ENCODE data around the gene TSPAN14. TPM values are rescaled to one million over a fixed set of nuclear protein-coding genes. Genes with fewer than 3 reads are reported as not detected.

TSPAN14 gene
- total and polyA plus RNA-seq, 2 of the 13 experiments (the other 11 are each of a cell fraction or from before 2014, with no cell fraction given) = 24.1 to 80.6 TPM

GRCh38 chr10:80473692-80474596 lies 19.8 kb downstream of the TSPAN14 start:
- Histone ChIP-seq H3K79me2 (ENCODE audit: insufficient read depth, low read length) (peaks cover 95% of the 10 kb centered on the region), H3K27me3 (ENCODE audit: control insufficient read depth in 1 of 2, insufficient read depth in 2 of 2, low read length in 2 of 2) (no peaks in the 10 kb centered on the region), H3K9ac (ENCODE audit: insufficient read depth, low read depth, low read length) (no peak overlapping the region), H4K20me1 (ENCODE audit: insufficient read depth, low read length) (peaks cover 28% of the 10 kb centered on the region), H3K27ac (ENCODE audit: extremely low read length, insufficient read depth, low read length) (no peak overlapping the region), H2AFZ (ENCODE audit: low read length) (no peak overlapping the region), H3K4me1 (ENCODE audit: insufficient read depth, low read length) (peaks cover 65% of the 10 kb centered on the region), H3K4me2 (ENCODE audit: low read depth, low read length) (no peak overlapping the region), H3K9me3 (ENCODE audit: low read length) (no peaks in the 10 kb centered on the region), H3K4me3 (replicated peaks in 1 of 3; ENCODE audit: insufficient read depth in 1 of 3, low read depth in 2 of 3, low read length in 3 of 3) (no peak overlapping the region), H3K36me3 (replicated peaks in 1 of 2; ENCODE audit: control insufficient read depth in 1 of 2, insufficient read depth in 2 of 2, low read length in 2 of 2) (peaks cover 8 to 43% of the 10 kb centered on the region in 2 experiments)
- DNase-seq (ENCODE audit: low spot score) = no peak
- ATAC-seq = no peak; the same call in 2 of the 3 replicates
- FAIRE-seq = no peak
- ChIA-PET CTCF (ENCODE audit: low intra/inter-chr PET ratio, low total read pairs) (no interaction called here), POLR2A (interaction anchor here (1.4 kb wide), 1 partner anchor 10 kb away, joined by 6 read pairs; no protein-coding TSS in a partner anchor)
- intact Hi-C loops (cut with micrococcal nuclease; ENCODE audit: unreplicated experiment) (no loop called here), in situ Hi-C loops (cut with HindIII; ENCODE audit: extremely low pct_ligation_motif_present, low pct_unique_long_range_greater_than_20kb) (no loop called here)
- WGBS (ENCODE audit: low lambda C conversion rate) = 92% methylated on average over 8 of the region's 8 CpGs
- no TSS peak for BruUV-seq (replicated peaks)
- no peak for TF ChIP-seq PRDM4 (CRISPR knock-in tag; IDR thresholded peaks at IDR 0.05; ENCODE audit: borderline replicate concordance)
- TF ChIP-seq ZNF775 (CRISPR knock-in tag; IDR thresholded peaks at IDR 0.05; ENCODE audit: borderline replicate concordance) = no peak
- no peak for TF ChIP-seq ARNT (IDR thresholded peaks at IDR 0.05)
- TF ChIP-seq MAFG (CRISPR knock-in tag; IDR thresholded peaks at IDR 0.05) = no peak
- TF ChIP-seq ZNF143 (CRISPR knock-in tag; IDR thresholded peaks at IDR 0.05) = no peak
- no peak for TF ChIP-seq ZBTB2 (CRISPR knock-in tag; IDR thresholded peaks at IDR 0.05; ENCODE audit: low read depth)
- no peak for TF ChIP-seq KAT8 (CRISPR knock-in tag; IDR thresholded peaks at IDR 0.05)
- TF ChIP-seq CCDC6 (CRISPR knock-in tag; IDR thresholded peaks at IDR 0.05) = no peak
- no peak for TF ChIP-seq CHCHD3 (CRISPR knock-in tag; IDR thresholded peaks at IDR 0.05)
